ENCODE data around the gene C19orf73.

C19orf73 gene

GRCh38 chr19:49120868-49121267, 1.9 kb upstream of the C19orf73 start:
- Mint-ChIP-seq H3K9me3 (no peaks in the 10 kb centered on the region), H3K36me3 (peaks cover 9 to 13% of the 10 kb centered on the region in 2 donors), H3K4me3 (peak overlapping the region; percentile 63 to 87), H3K27ac (peak overlapping the region; percentile 7), H3K27me3 (peaks cover 13 to 21% of the 10 kb centered on the region in 2 donors), H3K4me1 (peaks cover 27 to 42% of the 10 kb centered on the region in 2 donors)
- ATAC-seq (replicated peaks) (no peak), DNase-seq (no peak)

- Mint-ChIP-seq H3K4me1 (peaks cover 27 to 45% of the 10 kb centered on the region in 2 donors), H3K27me3 (peaks cover 13 to 21% of the 10 kb centered on the region in 2 donors), H3K36me3 (peaks cover 9 to 13% of the 10 kb centered on the region in 2 donors), H3K27ac (peak overlapping the region; percentile 7), H3K4me3 (peak overlapping the region; percentile 63 to 87), H3K9me3 (no peaks in the 10 kb centered on the region)
- no peak for ATAC-seq (replicated peaks)
- DNase-seq, result no peak
Observed at GRCh38 chr19:49120325-49120683, 1.4 kb upstream of the C19orf73 start.

- peaks cover 31 to 49% of the 10 kb centered on the region in 2 donors for H3K4me1 Mint-ChIP-seq
- ATAC-seq (replicated peaks), result no peak
- no peaks in the 10 kb centered on the region for H3K9me3 Mint-ChIP-seq
- H3K27ac Mint-ChIP-seq, result peak within 1 kb of the TSS; percentile 95
- H3K4me3 Mint-ChIP-seq, result peak within 1 kb of the TSS; percentile 87 to 92
- H3K36me3 Mint-ChIP-seq, result peaks cover 9 to 13% of the 10 kb centered on the region in 2 donors
- DNase-seq, result no peak
- H3K27me3 Mint-ChIP-seq, result peaks cover 13 to 21% of the 10 kb centered on the region in 2 donors
Observed at GRCh38 chr19:49119411-49120324, 725 bp upstream of the C19orf73 start, which contains the start of gene PPFIA3. PPFIA3 (plus strand) TSS chr19:49119544; CDS start chr19:49127874, 8,330 bp downstream.

GRCh38 chr19:49117677-49118564, 1.0 kb downstream of the C19orf73 start:
- Mint-ChIP-seq H3K4me3 (peak overlapping the region; percentile 87 to 92), H3K36me3 (peaks cover 9 to 13% of the 10 kb centered on the region in 2 donors), H3K9me3 (no peaks in the 10 kb centered on the region), H3K27me3 (peaks cover 13 to 21% of the 10 kb centered on the region in 2 donors), H3K27ac (peak overlapping the region; percentile 95), H3K4me1 (peaks cover 36 to 61% of the 10 kb centered on the region in 2 donors)
- ATAC-seq (replicated peaks) (no peak), DNase-seq (no peak)

GRCh38 chr19:49116544-49116943, 2.4 kb downstream of the C19orf73 start:
- H3K4me1 Mint-ChIP-seq, result peaks cover 35 to 62% of the 10 kb centered on the region in 2 donors
- no peaks in the 10 kb centered on the region for H3K9me3 Mint-ChIP-seq
- no peak overlapping the region for H3K27ac Mint-ChIP-seq
- H3K4me3 Mint-ChIP-seq, result peak overlapping the region in 1 of 2 donors; percentile 66
- peaks cover 9 to 13% of the 10 kb centered on the region in 2 donors for H3K36me3 Mint-ChIP-seq
- no peak for DNase-seq
- peaks cover 9 to 15% of the 10 kb centered on the region in 2 donors for H3K27me3 Mint-ChIP-seq
- ATAC-seq (replicated peaks), result no peak

- no peaks in the 10 kb centered on the region for H3K9me3 Mint-ChIP-seq
- H3K27me3 Mint-ChIP-seq, result peaks cover 0 to 1% of the 10 kb centered on the region in 2 donors
- peaks cover 29 to 50% of the 10 kb centered on the region in 2 donors for H3K4me1 Mint-ChIP-seq
- ATAC-seq (replicated peaks) (no peak), DNase-seq (no peak)
- H3K36me3 Mint-ChIP-seq, result peaks cover 10 to 13% of the 10 kb centered on the region in 2 donors
- H3K4me3 Mint-ChIP-seq, result peak overlapping the region; percentile 81 to 82
- H3K27ac Mint-ChIP-seq, result no peak overlapping the region
Observed at GRCh38 chr19:49114630-49115363, 4.1 kb downstream of the C19orf73 start.

- Mint-ChIP-seq H3K27me3 (no peaks in the 10 kb centered on the region), H3K4me3 (peak within 1 kb of the TSS; percentile 81 to 82), H3K9me3 (no peaks in the 10 kb centered on the region), H3K27ac (no peak within 1 kb of the TSS), H3K4me1 (peaks cover 29 to 47% of the 10 kb centered on the region in 2 donors), H3K36me3 (peaks cover 17 to 18% of the 10 kb centered on the region in 2 donors)
- ATAC-seq (replicated peaks), result peak; percentile 72
- peak; percentile 74 for DNase-seq
Observed at GRCh38 chr19:49113762-49114629, 4.9 kb downstream of the C19orf73 start, which contains the start of gene LIN7B. LIN7B (plus strand) TSS chr19:49114370; CDS start chr19:49114405, 35 bp downstream.

GRCh38 chr19:49111218-49111998, 7.5 kb downstream of the C19orf73 start:
- no peak overlapping the region for H3K27ac Mint-ChIP-seq
- peaks cover 18 to 25% of the 10 kb centered on the region in 2 donors for H3K4me1 Mint-ChIP-seq
- no peak for DNase-seq
- no peak for ATAC-seq (replicated peaks)
- peaks cover 28 to 30% of the 10 kb centered on the region in 2 donors for H3K36me3 Mint-ChIP-seq
- no peaks in the 10 kb centered on the region for H3K27me3 Mint-ChIP-seq
- H3K9me3 Mint-ChIP-seq, result no peaks in the 10 kb centered on the region
- no peak overlapping the region for H3K4me3 Mint-ChIP-seq

- Mint-ChIP-seq H3K27me3 (no peaks in the 10 kb centered on the region), H3K36me3 (peaks cover 26 to 30% of the 10 kb centered on the region in 2 donors), H3K4me3 (no peak overlapping the region), H3K27ac (no peak overlapping the region), H3K9me3 (no peaks in the 10 kb centered on the region), H3K4me1 (peaks cover 17 to 20% of the 10 kb centered on the region in 2 donors)
- DNase-seq (no peak), ATAC-seq (replicated peaks) (no peak)
Observed at GRCh38 chr19:49110567-49110966, 8.4 kb downstream of the C19orf73 start.

GRCh38 chr19:49109569-49110233, 9.2 kb downstream of the C19orf73 start:
- Mint-ChIP-seq H3K36me3 (peaks cover 32 to 38% of the 10 kb centered on the region in 2 donors), H3K27me3 (no peaks in the 10 kb centered on the region), H3K27ac (no peak overlapping the region), H3K9me3 (no peaks in the 10 kb centered on the region), H3K4me3 (no peak overlapping the region), H3K4me1 (peaks cover 17 to 18% of the 10 kb centered on the region in 2 donors)
- DNase-seq (no peak), ATAC-seq (replicated peaks) (no peak)

- no peak overlapping the region for H3K4me3 Mint-ChIP-seq
- H3K36me3 Mint-ChIP-seq, result peaks cover 38 to 45% of the 10 kb centered on the region in 2 donors
- peak overlapping the region; percentile 65 for H3K27ac Mint-ChIP-seq
Observed at GRCh38 chr19:49109051-49109450, 9.9 kb downstream of the C19orf73 start.

More at GRCh38 chr19:49109051-49109450, 9.9 kb downstream of the C19orf73 start:
- DNase-seq (no peak), ATAC-seq (replicated peaks) (no peak)
- peaks cover 19 to 24% of the 10 kb centered on the region in 2 donors for H3K4me1 Mint-ChIP-seq
- no peaks in the 10 kb centered on the region for H3K27me3 Mint-ChIP-seq
- H3K9me3 Mint-ChIP-seq, result no peaks in the 10 kb centered on the region

Data from stimulated activated naive B cell treated with anti-CD40 and anti-IgM and Interleukin-4, amounts not matched to agents 10 μg/mL and 1 μg/mL and 100 μg/mL, for 72 hours (primary cell).